Stomach smooth muscle (tissue), 2 donors: Measurements from ENCODE around the gene EIF4A2.
"Not testable (repeated sequence)": the region's sequence is repeated elsewhere in the genome, so short reads cannot be mapped to it uniquely, and the experiment has no call there.

ENCODE experiments used
- H3K27ac ChIP-seq: one replicate; pipeline ENCODE4 v1.7.0; 2013; ENCODE audit warnings: mild to moderate bottlenecking, low read length, inconsistent platforms
- H3K27me3 ChIP-seq, 2 donors: one replicate each; pipeline ENCODE4 v1.7.0; 2013; ENCODE audit warnings: low read length in 2 of 2; ENCODE audit not compliant: insufficient read depth in 2 of 2, control insufficient read depth in 1 of 2
- H3K36me3 ChIP-seq, 2 donors: one replicate each; pipeline ENCODE4 v1.7.0; 2013; ENCODE audit warnings: low read length in 2 of 2; ENCODE audit not compliant: control insufficient read depth in 2 of 2, insufficient read depth in 2 of 2
- H3K4me1 ChIP-seq: one replicate; pipeline ENCODE4 v1.7.0; 2013; ENCODE audit warnings: low read length; ENCODE audit not compliant: control insufficient read depth, insufficient read depth
- H3K4me3 ChIP-seq, 2 donors: one replicate each; pipeline ENCODE4 v1.7.0; 2013; ENCODE audit warnings: low read length in 2 of 2
- H3K9ac ChIP-seq, 2 donors: one replicate each; pipeline ENCODE4 v1.7.0; 2013; ENCODE audit warnings: low read length in 2 of 2, mild to moderate bottlenecking in 1 of 2
- H3K9me3 ChIP-seq, 2 donors: one replicate each; pipeline ENCODE4 v1.7.0; 2013; ENCODE audit warnings: low read length in 2 of 2; ENCODE audit not compliant: control insufficient read depth in 2 of 2
- donor health status: healthy.
- donor health status: Pancreatic carcinoma.

EIF4A2 gene

GRCh38 chr3:186802701-186803100 lies 19.3 kb downstream of the EIF4A2 start:
- no peaks in the 10 kb centered on the region for H3K9me3 ChIP-seq
- H3K4me3 ChIP-seq, result no peak overlapping the region
- H3K9ac ChIP-seq, result no peak overlapping the region
- peaks cover 16% of the 10 kb centered on the region for H3K4me1 ChIP-seq
- no peak overlapping the region for H3K27ac ChIP-seq
- H3K27me3 ChIP-seq, result no peaks in the 10 kb centered on the region
- H3K36me3 ChIP-seq, result peaks cover 6 to 7% of the 10 kb centered on the region in 2 donors

- not testable (repeated sequence) for H3K27me3 ChIP-seq, H3K9ac ChIP-seq, H3K27ac ChIP-seq, H3K9me3 ChIP-seq, H3K4me3 ChIP-seq, H3K36me3 ChIP-seq
- H3K4me1 ChIP-seq, result peaks cover 16% of the 10 kb centered on the region
These were observed 20.1 kb downstream of the EIF4A2 start for GRCh38 chr3:186803447-186803846.

GRCh38 chr3:186806089-186807055 lies 23.0 kb downstream of the EIF4A2 start, which contains the start of gene RFC4:
Gene RFC4, minus strand, starts transcription at chr3:186806482. Its CDS starts 1,769 bp downstream, at chr3:186804713.
- Histone ChIP-seq H3K27ac (peak within 1 kb of the TSS; percentile 91), H3K4me1 (peaks cover 16% of the 10 kb centered on the region), H3K4me3 (peak within 1 kb of the TSS; percentile 67 to 98), H3K36me3 (peaks cover 0 to 3% of the 10 kb centered on the region in 2 donors), H3K9ac (peak within 1 kb of the TSS; percentile 86 to 92), H3K9me3 (no peaks in the 10 kb centered on the region), H3K27me3 (no peaks in the 10 kb centered on the region)

- Histone ChIP-seq H3K27me3 (no peaks in the 10 kb centered on the region), H3K27ac (no peak overlapping the region), H3K9me3 (no peaks in the 10 kb centered on the region), H3K4me1 (peaks cover 16% of the 10 kb centered on the region), H3K4me3 (peak overlapping the region; percentile 67 to 98), H3K36me3 (peaks cover 0 to 3% of the 10 kb centered on the region in 2 donors), H3K9ac (peak overlapping the region in 1 of 2 donors; percentile 86)
These were observed 23.9 kb downstream of the EIF4A2 start for GRCh38 chr3:186807231-186807630.

GRCh38 chr3:186810336-186810996 lies 27.1 kb downstream of the EIF4A2 start:
- peaks cover 0 to 4% of the 10 kb centered on the region in 2 donors for H3K27me3 ChIP-seq
- H3K36me3 ChIP-seq, result no peaks in the 10 kb centered on the region
- peaks cover 14% of the 10 kb centered on the region for H3K4me1 ChIP-seq
- no peak overlapping the region for H3K9ac ChIP-seq
- no peaks in the 10 kb centered on the region for H3K9me3 ChIP-seq
- H3K27ac ChIP-seq, result no peak overlapping the region
- H3K4me3 ChIP-seq, result no peak overlapping the region

- H3K9ac ChIP-seq, H3K9me3 ChIP-seq, H3K27ac ChIP-seq, H3K4me1 ChIP-seq, H3K4me3 ChIP-seq, H3K27me3 ChIP-seq, H3K36me3 ChIP-seq: not testable (repeated sequence)
These were observed 27.9 kb downstream of the EIF4A2 start for GRCh38 chr3:186811313-186811712.

- peaks cover 0 to 4% of the 10 kb centered on the region in 2 donors for H3K27me3 ChIP-seq
These were observed 30.7 kb downstream of the EIF4A2 start for GRCh38 chr3:186814100-186814499.

GRCh38 chr3:186815435-186815834 lies 32.1 kb downstream of the EIF4A2 start:
- H3K27ac ChIP-seq, result no peak overlapping the region
- no peak overlapping the region for H3K9ac ChIP-seq
- H3K9me3 ChIP-seq, result no peaks in the 10 kb centered on the region
- no peaks in the 10 kb centered on the region for H3K36me3 ChIP-seq
- H3K27me3 ChIP-seq, result peaks cover 0 to 4% of the 10 kb centered on the region in 2 donors
- no peaks in the 10 kb centered on the region for H3K4me1 ChIP-seq
- no peak overlapping the region for H3K4me3 ChIP-seq

More at GRCh38 chr3:186814100-186814499, 30.7 kb downstream of the EIF4A2 start:
- Histone ChIP-seq H3K9me3 (no peaks in the 10 kb centered on the region), H3K4me1 (no peaks in the 10 kb centered on the region), H3K4me3 (no peak overlapping the region), H3K36me3 (no peaks in the 10 kb centered on the region), H3K9ac (no peak overlapping the region), H3K27ac (no peak overlapping the region)

GRCh38 chr3:186818516-186818915 lies 35.1 kb downstream of the EIF4A2 start:
- Histone ChIP-seq H3K36me3 (no peaks in the 10 kb centered on the region), H3K4me1 (no peaks in the 10 kb centered on the region), H3K4me3 (no peak overlapping the region), H3K27me3 (peaks cover 0 to 4% of the 10 kb centered on the region in 2 donors), H3K27ac (no peak overlapping the region), H3K9me3 (no peaks in the 10 kb centered on the region), H3K9ac (no peak overlapping the region)

GRCh38 chr3:186818956-186819355 lies 35.6 kb downstream of the EIF4A2 start:
- H3K4me1 ChIP-seq, result no peaks in the 10 kb centered on the region
- no peaks in the 10 kb centered on the region for H3K36me3 ChIP-seq
- no peak overlapping the region for H3K27ac ChIP-seq
- H3K9ac ChIP-seq, result no peak overlapping the region
- peaks cover 0 to 2% of the 10 kb centered on the region in 2 donors for H3K27me3 ChIP-seq
- H3K9me3 ChIP-seq, result no peaks in the 10 kb centered on the region
- no peak overlapping the region for H3K4me3 ChIP-seq
